Activated CD4-positive, alpha-beta T cell treated with anti-CD3 and anti-CD28 coated beads, Interleukin-2, Interleukin-4, amounts not matched to agents 100 ng/mL and 50 ng/mL, durations not matched to agents 16 hours and 8 hours (primary cell): ENCODE data around the gene SLC25A10.
"Not testable (repeated sequence)": the region's sequence is repeated elsewhere in the genome, so short reads cannot be mapped to it uniquely, and the experiment has no call there.

ENCODE experiments used
- DNase-seq: peaks from one replicate; pipeline ENCODE4 v3.0.0-alpha.2; 2020; ENCODE audit warnings: low spot score

SLC25A10 gene

DNA sequence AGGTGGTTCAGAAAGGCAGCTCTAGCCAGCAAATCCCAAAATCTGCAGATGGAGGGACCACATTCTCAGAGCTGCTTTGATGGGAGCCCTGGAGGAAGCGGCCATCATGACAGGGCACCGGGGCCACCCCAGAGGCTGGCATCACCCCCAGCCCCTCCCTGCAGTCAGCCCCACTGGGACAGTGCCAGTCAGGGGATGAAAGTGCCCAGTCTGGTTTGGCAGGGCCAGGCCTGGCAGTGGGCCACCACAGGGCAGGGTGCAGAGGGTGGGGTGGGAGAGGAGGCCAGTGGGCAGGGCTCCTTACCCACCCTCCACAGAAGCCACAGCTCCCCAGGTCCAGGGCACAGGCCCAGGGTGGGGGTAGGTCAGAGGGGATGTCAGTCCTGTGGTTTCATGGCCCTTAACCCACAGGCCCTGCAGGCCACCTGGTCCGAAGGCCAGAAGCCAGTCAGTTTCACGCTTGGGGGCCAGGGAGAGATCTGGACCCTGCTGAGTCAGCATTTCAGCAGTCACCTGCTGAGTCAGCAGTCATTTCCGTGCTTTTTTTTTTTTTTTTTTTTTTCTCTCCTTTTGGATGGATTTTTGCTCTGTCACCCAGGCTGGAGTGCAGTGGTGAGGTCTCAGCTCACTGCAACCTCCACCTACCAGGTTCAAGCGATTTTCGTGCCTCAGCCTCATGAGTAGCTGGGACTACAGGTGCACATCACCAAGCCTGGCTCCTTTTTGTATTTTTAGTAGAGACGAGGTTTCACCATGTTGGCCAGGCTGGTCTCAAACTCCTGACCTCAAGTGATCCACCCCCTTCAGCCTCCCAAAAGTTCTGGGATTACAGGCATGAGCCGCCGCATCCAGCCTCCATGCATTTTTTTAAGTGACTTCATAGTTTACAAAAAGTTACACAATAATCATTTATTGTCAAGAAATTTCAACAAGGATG, 10.4 kb downstream of the SLC25A10 start:
- no peak for DNase-seq

DNA sequence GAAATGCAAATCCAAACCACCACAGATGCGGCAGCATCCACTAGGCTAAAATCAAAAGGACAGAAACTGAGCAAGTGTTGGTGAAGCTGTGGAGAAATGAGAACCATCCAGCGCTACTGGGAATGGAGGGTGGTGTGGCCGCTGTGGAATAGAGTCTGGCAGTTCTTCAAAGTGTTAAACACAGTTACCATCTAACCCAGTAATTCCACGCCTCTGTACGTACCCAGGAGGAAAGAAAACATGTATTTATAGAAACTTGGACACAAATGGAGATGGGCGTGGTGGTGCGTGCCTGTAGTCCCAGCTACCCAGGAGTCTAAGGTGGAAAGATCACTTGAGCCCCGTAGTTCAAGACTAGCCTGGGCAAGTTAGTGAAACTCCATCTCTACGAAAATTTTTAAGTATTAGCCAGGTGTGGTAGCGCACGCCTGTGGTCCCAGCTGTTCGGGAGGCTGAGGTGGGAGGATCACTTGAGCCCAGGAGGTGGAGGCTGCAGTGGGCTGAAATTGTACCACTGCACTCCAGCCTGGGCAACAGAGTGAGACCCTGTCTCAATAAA, 11.6 kb downstream of the SLC25A10 start:
- no peak for DNase-seq

DNA sequence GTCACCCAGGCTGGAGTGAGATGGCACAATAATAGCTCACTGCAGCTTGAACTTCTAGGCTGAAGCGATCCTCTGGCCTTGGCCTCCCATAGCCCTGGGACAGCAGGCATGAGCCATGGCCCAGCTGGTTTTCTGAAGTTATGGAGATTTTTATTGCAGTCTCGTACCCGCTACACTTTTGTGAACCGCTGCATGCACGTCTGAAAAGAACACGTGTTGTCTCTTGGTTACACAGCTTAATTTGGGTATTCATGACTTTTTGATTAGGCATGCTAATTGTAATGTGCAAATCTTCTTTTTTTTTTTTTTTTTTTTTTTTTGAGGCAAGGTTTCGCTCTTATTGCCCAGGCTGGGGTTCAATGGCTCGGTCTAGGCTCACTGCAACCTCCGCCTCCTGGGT, 13.4 kb downstream of the SLC25A10 start:
- no peak for DNase-seq

GRCh38 chr17:81726004-81726403, 13.9 kb downstream of the SLC25A10 start:
- DNase-seq, result no peak

DNA sequence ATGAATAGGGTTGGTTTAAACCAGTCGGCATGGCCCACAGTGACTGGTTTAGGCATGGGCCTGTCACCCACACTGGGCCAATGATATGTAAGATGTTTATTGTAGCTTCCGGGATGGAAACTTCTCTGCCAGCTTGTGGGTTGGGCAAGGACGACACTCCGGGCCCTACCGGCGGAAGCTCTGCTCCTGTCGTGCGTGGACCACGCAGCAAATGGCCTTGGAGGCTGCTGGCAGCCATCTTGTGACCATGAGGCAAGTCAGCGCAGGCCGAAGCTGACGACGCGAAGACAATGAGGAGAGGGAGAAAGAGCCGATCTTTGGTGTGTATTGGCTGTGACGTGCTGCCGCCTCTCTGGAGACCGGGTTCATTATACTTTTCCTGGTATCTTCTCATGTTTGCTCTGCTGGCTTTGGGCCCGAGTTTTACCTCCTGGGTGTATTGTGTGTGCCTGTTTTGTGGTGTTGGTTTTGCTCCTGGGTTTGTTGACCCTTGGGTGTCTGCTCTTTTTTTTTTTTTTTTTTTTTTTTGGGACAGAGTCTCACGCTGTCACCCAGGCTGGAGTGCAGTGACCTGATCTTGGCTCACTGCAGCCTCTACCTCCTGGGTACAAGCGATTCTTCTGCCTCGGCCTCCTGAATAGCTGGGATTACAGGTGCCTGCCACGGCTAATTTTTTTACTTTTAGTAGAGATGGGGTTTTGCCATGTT, 15.4 kb downstream of the SLC25A10 start:
- DNase-seq, result no peak

GRCh38 chr17:81733507-81734404, 21.7 kb downstream of the SLC25A10 start:
- peak; percentile 76 for DNase-seq

DNA sequence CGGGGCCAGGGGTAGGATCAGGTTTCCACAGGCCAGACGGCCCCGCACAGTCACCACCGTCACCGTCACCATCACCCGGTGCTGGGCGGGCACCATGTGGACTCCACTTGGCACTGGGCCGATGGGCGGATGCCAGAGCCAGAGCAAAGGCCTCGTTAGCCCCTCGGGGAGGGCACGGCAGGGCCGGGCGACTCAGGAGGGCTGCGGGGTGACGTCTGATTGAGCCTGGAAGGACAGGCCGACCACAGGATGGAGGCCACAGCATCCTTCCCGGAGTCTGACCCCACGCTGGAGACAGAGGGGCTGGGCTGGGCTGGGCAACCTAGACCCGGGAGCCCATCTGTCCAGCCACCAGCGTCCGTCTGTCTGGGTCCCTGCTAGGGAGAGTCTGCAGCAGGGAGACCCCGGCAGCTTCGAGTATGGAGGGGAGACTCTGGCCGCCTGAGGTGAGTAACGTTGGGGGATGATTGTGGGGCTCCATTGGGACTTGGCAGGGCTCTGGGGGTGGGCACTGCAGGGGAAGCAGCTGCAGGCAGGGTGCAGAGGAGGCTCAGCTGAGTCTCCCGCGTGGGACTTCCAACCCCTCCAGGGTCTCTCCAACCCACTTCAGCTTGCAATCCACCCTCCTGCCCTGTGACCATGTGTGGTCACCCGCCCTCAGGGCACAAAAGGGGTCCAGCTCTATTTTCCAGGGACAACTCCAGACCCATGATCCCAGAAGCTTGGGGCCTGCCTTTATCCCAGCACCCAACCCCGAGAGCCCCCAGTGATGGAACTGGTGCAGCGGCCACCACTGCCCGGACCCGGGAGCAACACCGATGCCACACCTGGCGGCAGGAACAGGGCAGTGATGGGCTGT, 22.6 kb downstream of the SLC25A10 start:
- DNase-seq, result no peak

DNA sequence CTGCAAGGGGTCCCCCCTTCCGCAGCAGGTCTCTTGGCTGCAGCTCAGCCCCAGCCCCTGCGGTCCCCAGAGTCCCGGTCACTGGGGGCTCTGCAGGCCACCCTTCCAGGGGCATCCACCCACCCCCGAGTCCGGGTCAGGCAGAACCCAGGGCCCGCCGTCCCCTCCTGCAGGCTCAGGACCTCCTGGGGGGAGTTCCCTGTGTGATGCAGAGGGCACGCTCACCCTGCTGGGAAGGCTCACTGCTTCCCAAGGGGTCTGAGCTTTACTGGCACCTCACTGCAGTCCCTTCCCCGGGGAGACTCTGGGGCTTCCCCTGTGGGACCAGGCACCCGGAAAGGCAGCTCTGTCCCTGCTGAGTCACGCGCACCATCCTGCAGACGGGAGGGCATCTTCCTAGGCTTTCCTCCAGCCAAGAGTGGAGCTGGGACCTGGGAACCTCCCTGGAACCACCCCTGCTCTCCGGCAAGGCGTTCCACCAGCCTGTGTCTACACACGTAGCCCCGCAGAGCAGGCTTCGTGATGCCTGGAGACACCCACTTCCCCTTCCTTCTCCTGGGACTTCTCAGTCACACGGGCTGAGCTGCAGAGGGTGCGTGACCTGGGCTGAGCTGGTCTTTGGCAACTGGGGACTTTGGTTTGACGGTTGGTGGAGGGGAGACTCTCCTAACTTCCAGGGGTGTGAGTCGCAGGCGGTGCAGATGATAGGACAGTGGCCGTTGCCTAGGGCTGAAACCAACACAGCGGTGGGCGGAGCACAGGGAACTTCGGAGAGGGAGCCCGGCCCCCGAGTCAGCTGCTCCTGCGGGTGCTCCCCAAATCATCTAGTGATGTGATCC, 23.4 kb downstream of the SLC25A10 start:
- DNase-seq, result peak; percentile 28

GRCh38 chr17:81737947-81738800, 26.1 kb downstream of the SLC25A10 start:
- DNase-seq, result no peak

DNA sequence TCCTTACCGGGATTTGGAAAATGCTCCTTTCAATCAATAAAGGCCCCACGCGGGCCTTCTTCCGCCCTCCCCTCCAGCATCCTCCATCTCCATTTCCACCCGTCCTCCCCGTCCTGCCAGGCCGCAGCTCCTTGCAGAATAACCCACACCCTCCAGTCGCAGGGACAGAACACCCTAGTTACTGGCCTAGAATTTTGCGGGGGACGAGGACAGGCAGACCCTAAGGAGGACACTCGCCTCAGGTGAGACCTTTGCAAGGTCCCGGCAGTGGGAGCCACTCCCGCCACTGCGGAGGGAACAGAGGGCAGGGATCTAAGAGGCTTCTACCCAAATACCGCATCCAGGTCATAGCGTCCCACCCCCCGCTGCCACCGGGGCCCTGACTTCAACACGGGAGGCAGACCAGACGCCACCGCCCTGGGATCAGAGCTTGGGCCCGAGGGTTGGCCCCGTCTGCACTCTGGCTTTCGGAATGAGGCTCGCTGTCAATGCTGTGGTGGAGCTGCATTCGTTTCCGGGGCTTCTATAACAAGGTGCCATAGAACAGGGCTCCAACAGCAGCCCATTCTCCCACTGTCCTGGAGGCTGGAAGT, 26.8 kb downstream of the SLC25A10 start:
- no peak for DNase-seq

DNA sequence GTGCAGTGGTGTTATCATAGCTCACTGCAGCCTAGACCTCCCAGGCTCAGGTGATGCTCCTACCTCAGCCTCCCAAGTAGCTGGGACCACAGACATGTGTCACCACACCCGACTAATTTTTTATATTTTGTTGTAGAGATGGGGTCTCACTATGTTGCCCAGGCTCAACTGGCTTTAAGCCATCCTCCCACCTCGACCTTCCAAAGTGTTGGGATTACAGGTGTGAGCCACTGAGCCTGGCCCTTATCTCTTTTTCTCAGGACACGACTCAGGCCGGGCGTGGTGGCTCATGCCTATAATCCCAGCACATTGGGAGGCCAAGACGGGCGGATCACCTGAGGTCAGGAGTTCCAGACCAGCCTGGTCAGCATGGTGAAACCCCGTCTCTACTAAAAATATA, 27.5 kb downstream of the SLC25A10 start:
- not testable (repeated sequence) for DNase-seq

DNA sequence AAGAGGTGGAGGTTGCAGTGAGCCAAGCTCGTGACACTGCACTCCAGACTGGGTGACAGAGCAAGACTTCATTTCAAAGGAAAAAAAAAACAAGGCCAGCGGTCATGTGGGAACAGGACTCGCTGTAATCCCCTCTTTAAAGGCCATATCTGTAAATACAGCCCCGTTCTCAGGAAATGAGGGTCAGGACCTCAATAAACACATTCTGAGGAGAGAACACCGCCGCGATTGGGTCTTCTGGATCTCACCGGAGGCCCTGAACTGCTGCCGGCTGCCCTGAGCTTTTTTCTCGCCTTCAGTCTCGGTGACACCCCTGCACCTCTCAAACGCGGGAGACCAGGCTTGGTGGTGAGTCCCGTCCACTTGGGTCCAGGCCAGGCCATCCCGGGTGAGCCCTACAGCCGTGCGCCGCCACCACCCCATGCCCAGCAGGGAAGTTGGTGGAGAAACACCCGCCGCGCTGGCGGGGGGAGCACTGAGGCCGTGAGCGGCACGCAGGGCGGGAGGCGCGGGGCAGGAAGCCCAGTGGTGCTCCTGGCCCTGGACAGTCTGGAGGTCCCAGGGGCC, 28.4 kb downstream of the SLC25A10 start:
- no peak for DNase-seq

DNA sequence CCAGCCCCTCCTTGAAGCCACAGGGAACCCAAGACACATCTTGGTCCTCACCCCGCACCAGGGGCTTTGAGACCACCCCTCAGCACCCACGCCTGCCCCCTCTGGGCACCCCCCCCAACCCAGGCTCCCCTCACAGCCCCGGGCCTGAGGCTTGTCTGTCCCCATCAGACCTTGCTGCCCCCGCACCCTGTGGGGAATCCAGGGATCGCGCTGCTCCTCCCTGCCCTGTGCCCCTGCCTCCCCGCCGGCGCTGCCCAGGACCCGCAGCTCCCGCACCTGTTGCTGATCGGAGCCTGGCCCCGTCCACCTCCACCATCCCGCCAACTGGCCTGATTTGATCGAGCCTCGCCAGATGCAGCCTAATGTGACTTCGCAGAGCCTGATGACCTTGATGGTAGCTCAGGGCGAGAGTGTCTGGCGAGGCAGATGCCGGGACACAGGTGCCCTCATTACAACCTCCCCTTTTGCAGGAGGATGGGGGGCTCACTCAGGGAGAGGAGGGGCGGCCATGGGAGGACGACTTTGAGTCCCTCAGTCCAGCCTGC, 29.0 kb downstream of the SLC25A10 start:
- DNase-seq, result no peak

GRCh38 chr17:81741594-81742452, 29.7 kb downstream of the SLC25A10 start:
- DNase-seq, result no peak
